ENCODE data around the gene KRTCAP2. TPM values are rescaled to one million over a fixed set of nuclear protein-coding genes. Genes with fewer than 3 reads are reported as not detected.
"Not testable (repeated sequence)": the region's sequence is repeated elsewhere in the genome, so short reads cannot be mapped to it uniquely, and the experiment has no call there.

Gene KRTCAP2
- total RNA-seq, 4 donors from 2014 or later = 102 to 167 (median 146) TPM

- no peaks in the 10 kb centered on the region for H3K9me3 ChIP-seq
- H3K36me3 ChIP-seq = peaks cover 0 to 20% (median 0%) of the 10 kb centered on the region in 3 donors
- no peak for TF ChIP-seq EP300 (IDR thresholded peaks at IDR 0.05)
- TF ChIP-seq POLR2A (IDR thresholded peaks at IDR 0.05) = no peak
- TF ChIP-seq, protein P1, sequence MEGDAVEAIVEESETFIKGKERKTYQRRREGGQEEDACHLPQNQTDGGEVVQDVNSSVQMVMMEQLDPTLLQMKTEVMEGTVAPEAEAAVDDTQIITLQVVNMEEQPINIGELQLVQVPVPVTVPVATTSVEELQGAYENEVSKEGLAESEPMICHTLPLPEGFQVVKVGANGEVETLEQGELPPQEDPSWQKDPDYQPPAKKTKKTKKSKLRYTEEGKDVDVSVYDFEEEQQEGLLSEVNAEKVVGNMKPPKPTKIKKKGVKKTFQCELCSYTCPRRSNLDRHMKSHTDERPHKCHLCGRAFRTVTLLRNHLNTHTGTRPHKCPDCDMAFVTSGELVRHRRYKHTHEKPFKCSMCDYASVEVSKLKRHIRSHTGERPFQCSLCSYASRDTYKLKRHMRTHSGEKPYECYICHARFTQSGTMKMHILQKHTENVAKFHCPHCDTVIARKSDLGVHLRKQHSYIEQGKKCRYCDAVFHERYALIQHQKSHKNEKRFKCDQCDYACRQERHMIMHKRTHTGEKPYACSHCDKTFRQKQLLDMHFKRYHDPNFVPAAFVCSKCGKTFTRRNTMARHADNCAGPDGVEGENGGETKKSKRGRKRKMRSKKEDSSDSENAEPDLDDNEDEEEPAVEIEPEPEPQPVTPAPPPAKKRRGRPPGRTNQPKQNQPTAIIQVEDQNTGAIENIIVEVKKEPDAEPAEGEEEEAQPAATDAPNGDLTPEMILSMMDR (IDR thresholded peaks at IDR 0.05) = no peak
- DNase-seq (ENCODE audit: low spot score in 2 of 2) = no peak
- H3K27me3 ChIP-seq = no peaks in the 10 kb centered on the region
- WGBS, 2 donors = 41 to 42% methylated on average over 17 to 20 of the region's 20 CpGs
- peak overlapping the region; percentile 86 to 97 (median 92) for H3K27ac ChIP-seq
- peaks cover 0 to 52% (median 20%) of the 10 kb centered on the region in 4 donors for H3K4me1 ChIP-seq
- peak overlapping the region; percentile 50 to 56 (median 54) for H3K4me3 ChIP-seq
Measured at GRCh38 chr1:155192346-155193274, 19.5 kb upstream of the KRTCAP2 start.

DNA sequence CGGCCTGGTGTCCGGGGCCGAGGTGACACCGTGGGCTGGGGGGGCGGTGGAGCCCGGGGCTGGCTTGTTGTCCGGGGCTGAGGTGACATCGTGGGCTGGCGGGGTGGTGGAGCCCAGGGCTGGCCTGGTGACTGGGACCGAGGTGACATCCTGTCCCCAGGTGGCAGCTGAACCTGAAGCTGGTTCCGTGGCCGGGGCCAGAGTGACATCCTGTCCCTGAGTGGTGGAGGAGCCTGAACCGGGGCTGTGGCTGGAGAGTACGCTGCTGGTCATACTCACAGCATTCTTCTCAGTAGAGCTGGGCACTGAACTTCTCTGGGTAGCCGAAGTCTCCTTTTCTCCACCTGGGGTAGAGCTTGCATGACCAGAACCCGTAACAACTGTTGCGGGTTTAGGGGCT lies 18.8 kb upstream of the KRTCAP2 start:
- H3K27ac ChIP-seq = peak overlapping the region in 3 of 4 donors; percentile 86 to 97 (median 96)
- DNase-seq (ENCODE audit: low spot score in 2 of 2) = no peak
- TF ChIP-seq, protein P1 (IDR thresholded peaks at IDR 0.05) = no peak
- TF ChIP-seq POLR2A (IDR thresholded peaks at IDR 0.05) (no peak), EP300 (IDR thresholded peaks at IDR 0.05) (no peak)
- H3K36me3 ChIP-seq = peaks cover 0 to 13% (median 0%) of the 10 kb centered on the region in 3 donors
- H3K4me1 ChIP-seq = peaks cover 0 to 54% (median 20%) of the 10 kb centered on the region in 4 donors
- H3K9me3 ChIP-seq = no peaks in the 10 kb centered on the region
- no peaks in the 10 kb centered on the region for H3K27me3 ChIP-seq
- 86 to 92% methylated on average over 7 to 9 of the region's 17 CpGs for WGBS, 2 donors
- no peak overlapping the region for H3K4me3 ChIP-seq

DNA sequence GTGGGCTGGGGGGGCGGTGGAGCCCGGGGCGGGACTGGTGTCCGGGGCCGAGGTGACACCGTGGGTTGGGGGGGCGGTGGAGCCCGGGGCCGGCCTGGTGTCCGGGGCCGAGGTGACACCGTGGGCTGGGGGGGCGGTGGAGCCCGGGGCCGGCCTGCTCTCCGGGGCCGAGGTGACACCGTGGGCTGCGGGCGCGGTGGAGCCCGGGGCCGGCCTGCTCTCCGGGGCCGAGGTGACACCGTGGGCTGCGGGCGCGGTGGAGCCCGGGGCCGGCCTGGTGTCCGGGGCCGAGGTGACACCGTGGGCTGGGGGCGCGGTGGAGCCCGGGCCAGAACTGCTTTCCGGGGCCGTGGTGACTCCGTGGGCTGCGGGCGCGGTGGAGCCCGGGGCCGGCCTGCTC lies 16.8 kb upstream of the KRTCAP2 start:
- H3K36me3 ChIP-seq; H3K27me3 ChIP-seq; DNase-seq (ENCODE audit: low spot score in 2 of 2); H3K4me3 ChIP-seq; H3K9me3 ChIP-seq; H3K27ac ChIP-seq: not testable (repeated sequence)
- WGBS, 2 donors = 90 to 97% methylated on average over 4 to 19 of the region's 45 CpGs
- H3K4me1 ChIP-seq = peaks cover 0 to 51% (median 20%) of the 10 kb centered on the region in 4 donors

DNA sequence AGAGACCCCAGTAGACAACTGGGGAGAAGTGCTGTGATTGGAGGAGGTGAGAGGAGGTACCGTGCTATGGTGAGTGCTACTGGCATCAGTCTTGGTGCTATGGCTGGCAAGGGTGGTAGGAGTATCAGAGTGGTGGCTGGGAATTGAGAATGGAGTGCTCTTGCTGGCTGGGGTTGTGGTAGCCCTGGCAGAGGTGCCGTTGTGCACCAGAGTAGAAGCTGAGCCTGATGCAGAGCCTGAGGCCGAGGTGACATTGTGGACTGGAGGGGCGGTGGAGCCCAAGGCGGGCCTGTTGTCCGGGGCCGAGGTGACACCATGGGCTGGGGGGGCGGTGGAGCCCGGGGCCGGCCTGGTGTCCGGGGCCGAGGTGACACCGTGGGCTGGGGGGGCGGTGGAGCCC lies 15.2 kb upstream of the KRTCAP2 start:
- H3K4me1 ChIP-seq = peaks cover 0 to 39% (median 18%) of the 10 kb centered on the region in 4 donors
- peak overlapping the region in 1 of 4 donors; percentile 73 for H3K27ac ChIP-seq
- H3K4me3 ChIP-seq = no peak overlapping the region
- no peak for TF ChIP-seq POLR2A (IDR thresholded peaks at IDR 0.05)
- TF ChIP-seq EP300 (IDR thresholded peaks at IDR 0.05) = no peak
- TF ChIP-seq, protein P1 (IDR thresholded peaks at IDR 0.05) = no peak
- no peaks in the 10 kb centered on the region for H3K27me3 ChIP-seq
- no peaks in the 10 kb centered on the region for H3K9me3 ChIP-seq
- no peaks in the 10 kb centered on the region for H3K36me3 ChIP-seq
- WGBS, 2 donors = 71 to 93% methylated on average over 3 to 10 of the region's 14 CpGs
- no peak for DNase-seq (ENCODE audit: low spot score in 2 of 2)

DNA sequence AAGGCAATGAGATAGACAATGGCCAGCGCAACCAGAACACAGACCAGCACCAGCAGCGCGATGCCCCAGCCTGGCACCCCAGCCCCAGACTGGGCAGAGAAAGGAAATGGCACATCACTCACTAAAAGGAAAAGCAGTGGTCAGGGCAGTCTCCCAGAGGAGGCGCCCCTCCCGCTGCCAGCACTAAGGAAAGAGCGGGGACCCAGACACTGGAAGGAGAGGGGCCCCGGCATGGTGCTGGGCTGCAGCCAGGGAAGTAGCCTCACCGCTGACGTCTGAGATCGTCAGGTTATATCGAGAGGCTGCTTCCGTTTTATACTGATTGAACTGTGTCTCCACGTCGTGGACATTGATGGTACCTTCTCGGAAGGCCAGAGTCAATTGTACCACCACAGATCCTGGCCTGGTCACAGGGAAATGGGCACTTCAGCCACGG lies 14.4 kb upstream of the KRTCAP2 start:
- Histone ChIP-seq H3K4me1 (peaks cover 0 to 32% (median 11%) of the 10 kb centered on the region in 4 donors), H3K9me3 (no peaks in the 10 kb centered on the region), H3K36me3 (no peaks in the 10 kb centered on the region), H3K4me3 (no peak overlapping the region), H3K27me3 (no peaks in the 10 kb centered on the region), H3K27ac (peak overlapping the region in 1 of 4 donors; percentile 73)
- no peak for DNase-seq (ENCODE audit: low spot score in 2 of 2)
- TF ChIP-seq POLR2A (IDR thresholded peaks at IDR 0.05) (no peak), EP300 (IDR thresholded peaks at IDR 0.05) (no peak)
- TF ChIP-seq, protein P1 (IDR thresholded peaks at IDR 0.05) = no peak
- 77 to 80% methylated on average over 10 to 16 of the region's 16 CpGs for WGBS, 2 donors
